Measurements from ENCODE around the gene HOXD11. TPM values are rescaled to one million over a fixed set of nuclear protein-coding genes. Genes with fewer than 3 reads are reported as not detected.

The HOXD11 gene
- total RNA-seq, 4 donors from 2014 or later = not detected

GRCh38 chr2:176156301-176156806 is 49.3 kb downstream of the HOXD11 start:
- H3K4me3 ChIP-seq = no peak overlapping the region
- TF ChIP-seq POLR2A (IDR thresholded peaks at IDR 0.05) (no peak), CTCF (IDR thresholded peaks at IDR 0.05) (no peak)
- 27 to 46% methylated on average over 6 to 7 of the region's 8 CpGs for WGBS, 2 donors
- no peak for DNase-seq
- intact Hi-C loops (cut with DNase I) = no loop called here
- no peak overlapping the region for H3K27ac ChIP-seq
- no peaks in the 10 kb centered on the region for H3K9me3 ChIP-seq
- peaks cover 23 to 100% (median 76%) of the 10 kb centered on the region in 4 donors for H3K27me3 ChIP-seq
- peaks cover 22 to 64% (median 27%) of the 10 kb centered on the region in 3 donors for H3K4me1 ChIP-seq
- H3K36me3 ChIP-seq = no peaks in the 10 kb centered on the region

GRCh38 chr2:176156807-176157498 is 49.9 kb downstream of the HOXD11 start, which contains the start of gene HOXD3:
Gene HOXD3 (plus strand): TSS chr2:176157307. CDS start chr2:176169115, 11,808 bp downstream.
- no peak within 1 kb of the TSS for H3K27ac ChIP-seq
- WGBS, 2 donors = 18 to 25% methylated on average over 31 to 37 of the region's 48 CpGs
- peak within 1 kb of the TSS in 2 of 4 donors; percentile 11 to 35 for H3K4me3 ChIP-seq
- intact Hi-C loops (cut with DNase I) = no loop called here
- H3K36me3 ChIP-seq = no peaks in the 10 kb centered on the region
- H3K9me3 ChIP-seq = no peaks in the 10 kb centered on the region
- TF ChIP-seq POLR2A (IDR thresholded peaks at IDR 0.05) (no peak), CTCF (IDR thresholded peaks at IDR 0.05) (no peak)
- peaks cover 22 to 63% (median 22%) of the 10 kb centered on the region in 3 donors for H3K4me1 ChIP-seq
- DNase-seq = no peak
- peaks cover 18 to 100% (median 76%) of the 10 kb centered on the region in 4 donors for H3K27me3 ChIP-seq

- WGBS, 2 donors = 22 to 27% methylated on average over 35 to 39 of the region's 43 CpGs
- TF ChIP-seq POLR2A (IDR thresholded peaks at IDR 0.05) = no peak
- no peak for TF ChIP-seq CTCF (IDR thresholded peaks at IDR 0.05)
- H3K4me1 ChIP-seq = peaks cover 21 to 62% (median 22%) of the 10 kb centered on the region in 3 donors
- intact Hi-C loops (cut with DNase I) = no loop called here
- peak overlapping the region in 2 of 4 donors; percentile 11 to 35 for H3K4me3 ChIP-seq
- no peak overlapping the region for H3K27ac ChIP-seq
- peaks cover 24 to 100% (median 80%) of the 10 kb centered on the region in 4 donors for H3K27me3 ChIP-seq
- DNase-seq = no peak
- no peaks in the 10 kb centered on the region for H3K36me3 ChIP-seq
- no peaks in the 10 kb centered on the region for H3K9me3 ChIP-seq
Measured at GRCh38 chr2:176157499-176158185, 50.6 kb downstream of the HOXD11 start.

- peaks cover 21 to 64% (median 22%) of the 10 kb centered on the region in 3 donors for H3K4me1 ChIP-seq
- H3K9me3 ChIP-seq = no peaks in the 10 kb centered on the region
- TF ChIP-seq POLR2A (IDR thresholded peaks at IDR 0.05) (no peak), CTCF (IDR thresholded peaks at IDR 0.05) (no peak)
- intact Hi-C loops (cut with DNase I) = no loop called here
- H3K27ac ChIP-seq = no peak overlapping the region
- peaks cover 25 to 100% (median 81%) of the 10 kb centered on the region in 4 donors for H3K27me3 ChIP-seq
- no peak for DNase-seq
- no peaks in the 10 kb centered on the region for H3K36me3 ChIP-seq
- WGBS, 2 donors = 13 to 16% methylated on average over 18 to 19 of the region's 22 CpGs
- no peak overlapping the region for H3K4me3 ChIP-seq
Measured at GRCh38 chr2:176158186-176158591, 51.1 kb downstream of the HOXD11 start.

Measured in esophagus squamous epithelium (tissue), 5 donors.